Right lobe of liver (tissue), 4 donors: ENCODE measurements around the gene JAM2.

Experiments
- CTCF ChIP-seq, 4 donors: fragments of 200-600 bp in 3 of 4; fragments of 450-650 bp in 1 of 4; IDR thresholded peaks; one replicate each; pipeline versions ENCODE4 v1.5.1 to v1.8.0; 2016 to 2022; ENCODE audit warnings: antibody characterized with exemption in 4 of 4, mild to moderate bottlenecking in 2 of 4
- POLR2A ChIP-seq: fragments of 450-650 bp; IDR thresholded peaks from one replicate; pipeline ENCODE4 v1.6.1; 2017; ENCODE audit warnings: antibody characterized with exemption, mild to moderate bottlenecking
- donor health status: DM: no; HTN: no; CAD: no.
- donor health status: DM: no; HTN: no; CAD: no.
- donor health status: DM: no; HTN: yes; CAD: no.

- no peak for TF ChIP-seq CTCF (IDR thresholded peaks at IDR 0.05)
- TF ChIP-seq POLR2A = no peak
These were observed 43.3 kb downstream of the JAM2 start for GRCh38 chr21:25682382-25682781.
